Gastrocnemius medialis (tissue), 4 donors: ENCODE data around the gene DNAAF5. TPM values are rescaled to one million over a fixed set of nuclear protein-coding genes. Genes with fewer than 3 reads are reported as not detected.

ENCODE experiments used
- ATAC-seq, 2 donors: fragments of 150-250 bp; one replicate each; pipeline ENCODE4 v1.9.1; 2016
- DNase-seq, 2 donors: peaks; one replicate each; pipeline ENCODE4 v3.0.0-alpha.2; 2019
- H3K27ac ChIP-seq, 4 donors: fragments of 200-600 bp; sonication (generic); 1 replicate in 1 of 4; 2 replicates in 3 of 4; pipeline ENCODE4 v1.5.1; 2016 to 2018; ENCODE audit warnings: mild to moderate bottlenecking in 2 of 4, moderate library complexity in 1 of 4
- H3K27me3 ChIP-seq, 3 donors: fragments of 200-600 bp; sonication (generic) in 2 of 3; 1 replicate in 1 of 3; 2 replicates in 2 of 3; pipeline versions ENCODE4 v1.5.1 to v1.6.0; 2016 to 2019; ENCODE audit warnings: mild to moderate bottlenecking in 1 of 3, moderate library complexity in 1 of 3
- H3K36me3 ChIP-seq, 2 donors: fragments of 200-600 bp; sonication (generic) in 1 of 2; one replicate each; pipeline ENCODE4 v1.5.1; 2017 to 2018
- H3K4me1 ChIP-seq, 2 donors: fragments of 200-600 bp; sonication (generic) in 1 of 2; one replicate each; pipeline ENCODE4 v1.5.1; 2016 to 2017; ENCODE audit warnings: mild to moderate bottlenecking in 2 of 2
- H3K4me3 ChIP-seq, 4 donors: fragments of 200-600 bp; sonication (generic) in 3 of 4; 1 replicate in 1 of 4; 2 replicates in 3 of 4; pipeline ENCODE4 v1.5.1; 2016 to 2019; ENCODE audit warnings: mild to moderate bottlenecking in 2 of 4
- H3K9me3 ChIP-seq, 3 donors: fragments of 200-600 bp; sonication (generic) in 2 of 3; 1 replicate in 1 of 3; 2 replicates in 2 of 3; pipeline ENCODE4 v1.5.1; 2016 to 2019
- CTCF ChIP-seq, 5 experiments: fragments of 450-650 bp in 3 of 5; fragments of 200-600 bp in 2 of 5; sonication (generic) in 2 of 5; IDR thresholded peaks in 4 of 5; conservative IDR thresholded peaks in 1 of 5; 1 replicate in 4 of 5; 2 replicates in 1 of 5; pipeline ENCODE4 v1.5.1; 2016 to 2019; ENCODE audit warnings: antibody characterized with exemption in 5 of 5, mild to moderate bottlenecking in 3 of 5, moderate library complexity in 3 of 5
- POLR2A ChIP-seq, 2 donors: fragments of 450-650 bp; IDR thresholded peaks; one replicate each; pipeline ENCODE4 v1.6.1; 2017; ENCODE audit warnings: antibody characterized with exemption in 2 of 2, mild to moderate bottlenecking in 2 of 2, moderate library complexity in 2 of 2
- in situ Hi-C, 4 donors: fragments of 200-750 bp; cut with MboI; loops; one replicate each; pipeline versions ENCODE4 v1.15.0 to v1.8.0; 2017; ENCODE audit warnings: low sequenced_read_pairs in 4 of 4
- intact Hi-C: fragments of 100-400 bp; cut with DNase I; formaldehyde crosslinking; loops from one replicate; pipeline ENCODE4 v1.15.1; 2023; ENCODE audit warnings: low total_unique reads
- total RNA-seq, 4 donors: library from RNA; depleted of rRNA; stranded (reverse); fragments of >200 nt; gene quantifications; one replicate each; pipeline versions ENCODE4 v1.1.0 to v1.2.3, GENCODE V29; 2016

Gene DNAAF5
- total RNA-seq, 4 donors from 2014 or later = 22.4 to 36.2 (median 30.6) TPM

GRCh38 chr7:777728-778078, 51.2 kb downstream of the DNAAF5 start:
- intact Hi-C loops = no loop called here
- DNase-seq = no peak
- ATAC-seq = no peak
- in situ Hi-C loops = loop anchor here in 3 of 4 donors (5.0 to 10.0 kb wide), 2 partner anchors 453 to 455 kb away; no protein-coding TSS in a partner anchor
- Histone ChIP-seq H3K27ac (no peak overlapping the region), H3K27me3 (no peaks in the 10 kb centered on the region), H3K9me3 (no peaks in the 10 kb centered on the region), H3K4me1 (no peaks in the 10 kb centered on the region), H3K4me3 (no peak overlapping the region), H3K36me3 (peaks cover 0 to 35% of the 10 kb centered on the region in 2 donors)
- TF ChIP-seq POLR2A (IDR thresholded peaks at IDR 0.05) (no peak), CTCF (IDR thresholded peaks at IDR 0.05 in 4 of 5, conservative IDR thresholded peaks at IDR 0.05 in 1 of 5) (no peak)

- TF ChIP-seq CTCF (IDR thresholded peaks at IDR 0.05 in 4 of 5, conservative IDR thresholded peaks at IDR 0.05 in 1 of 5) = no peak
- TF ChIP-seq POLR2A (IDR thresholded peaks at IDR 0.05) = no peak
- Histone ChIP-seq H3K4me3 (no peak overlapping the region), H3K9me3 (no peaks in the 10 kb centered on the region), H3K27ac (no peak overlapping the region), H3K4me1 (no peaks in the 10 kb centered on the region), H3K36me3 (peaks cover 0 to 39% of the 10 kb centered on the region in 2 donors), H3K27me3 (no peaks in the 10 kb centered on the region)
- DNase-seq = no peak
- ATAC-seq = no peak
- intact Hi-C loops (no loop called here), in situ Hi-C loops (loop anchor here in 3 of 4 donors (5.0 to 10.0 kb wide), 2 partner anchors 454 to 456 kb away; no protein-coding TSS in a partner anchor)
Observed at GRCh38 chr7:778271-778967, 51.9 kb downstream of the DNAAF5 start.

- TF ChIP-seq POLR2A (IDR thresholded peaks at IDR 0.05) (no peak), CTCF (IDR thresholded peaks at IDR 0.05 in 4 of 5, conservative IDR thresholded peaks at IDR 0.05 in 1 of 5) (no peak)
- Histone ChIP-seq H3K27ac (no peak overlapping the region), H3K36me3 (peaks cover 0 to 43% of the 10 kb centered on the region in 2 donors), H3K4me1 (no peaks in the 10 kb centered on the region), H3K9me3 (no peaks in the 10 kb centered on the region), H3K4me3 (no peak overlapping the region), H3K27me3 (no peaks in the 10 kb centered on the region)
- no peak for ATAC-seq
- in situ Hi-C loops (loop anchor here in 3 of 4 donors (5.0 to 10.0 kb wide), 2 partner anchors 454 to 457 kb away; no protein-coding TSS in a partner anchor), intact Hi-C loops (no loop called here)
- DNase-seq = no peak
Observed at GRCh38 chr7:778968-779451, 52.5 kb downstream of the DNAAF5 start.

- no peaks in the 10 kb centered on the region for H3K9me3 ChIP-seq
- TF ChIP-seq POLR2A (IDR thresholded peaks at IDR 0.05) = no peak
- TF ChIP-seq CTCF (IDR thresholded peaks at IDR 0.05 in 4 of 5, conservative IDR thresholded peaks at IDR 0.05 in 1 of 5) = no peak
- no peaks in the 10 kb centered on the region for H3K4me1 ChIP-seq
- no peak overlapping the region for H3K4me3 ChIP-seq
- intact Hi-C loops = no loop called here
- in situ Hi-C loops = loop anchor here in 3 of 4 donors (5.0 to 10.0 kb wide), 2 partner anchors 455 to 457 kb away; no protein-coding TSS in a partner anchor
- H3K27ac ChIP-seq = no peak overlapping the region
- H3K27me3 ChIP-seq = no peaks in the 10 kb centered on the region
- ATAC-seq (no peak), DNase-seq (no peak)
- H3K36me3 ChIP-seq = peaks cover 0 to 43% of the 10 kb centered on the region in 2 donors
Observed at GRCh38 chr7:779480-779879, 53.0 kb downstream of the DNAAF5 start.
